Calu3 (cell line): ENCODE measurements around the gene HS3ST6. TPM values are rescaled to one million over a fixed set of nuclear protein-coding genes. Genes with fewer than 3 reads are reported as not detected.
"Not testable (repeated sequence)": the region's sequence is repeated elsewhere in the genome, so short reads cannot be mapped to it uniquely, and the experiment has no call there.

Experiments used
- BruUV-seq: library from RNA; stranded (reverse); fragments of 400-500 nt; replicated peaks from 2 replicates; lab custom pipeline; 2021; lab: Mats Ljungman, UMichigan
- CTCF ChIA-PET: fragments of 300-600 bp; sonication (Branson Sonifier 250); formaldehyde crosslinking; loops from one replicate; lab custom pipeline; 2022; ENCODE audit warnings: antibody characterized with exemption; lab: Charles Lee
- DNase-seq: peaks from one replicate; pipeline ENCODE4 v3.0.0; 2022
- H3K27ac Mint-ChIP-seq: one replicate; pipeline ENCODE4 v1.8.0; 2022; ENCODE audit warnings: mixed read lengths; ENCODE audit not compliant: unreplicated experiment
- H3K27me3 Mint-ChIP-seq: one replicate; pipeline ENCODE4 v1.8.0; 2022; ENCODE audit warnings: mixed read lengths; ENCODE audit not compliant: unreplicated experiment
- H3K36me3 Mint-ChIP-seq: one replicate; pipeline ENCODE4 v1.8.0; 2022; ENCODE audit warnings: mild to moderate bottlenecking, moderate library complexity, mixed read lengths; ENCODE audit not compliant: insufficient read depth, unreplicated experiment
- H3K4me1 Mint-ChIP-seq: one replicate; pipeline ENCODE4 v1.8.0; 2022; ENCODE audit warnings: mild to moderate bottlenecking, low read depth, mixed read lengths; ENCODE audit not compliant: unreplicated experiment
- H3K4me3 Mint-ChIP-seq: one replicate; pipeline ENCODE4 v1.8.0; 2022; ENCODE audit warnings: mild to moderate bottlenecking, low read depth, moderate library complexity, mixed read lengths; ENCODE audit not compliant: unreplicated experiment
- H3K9me3 Mint-ChIP-seq: one replicate; pipeline ENCODE4 v1.8.0; 2022; ENCODE audit warnings: low read depth, mixed read lengths; ENCODE audit not compliant: unreplicated experiment
- intact Hi-C: fragments of 100-400 bp; cut with micrococcal nuclease; formaldehyde crosslinking; loops from one replicate; pipeline ENCODE4 v1.10.0; 2022; ENCODE audit not compliant: unreplicated experiment
- total RNA-seq: library from RNA; stranded (reverse); gene quantifications from 2 replicates; pipeline ENCODE4 v1.2.3, GENCODE V29; 2022
- TF ChIP-seq, protein P1 (sequence below): fragments of 200-600 bp; IDR thresholded peaks from one replicate; pipeline ENCODE4 v1.8.0; 2022; ENCODE audit warnings: antibody characterized with exemption; ENCODE audit not compliant: unreplicated experiment

Gene HS3ST6
- total RNA-seq, 1 experiment from 2014 or later, result not detected

- Mint-ChIP-seq H3K4me3 (no peak overlapping the region), H3K36me3 (peaks cover 35% of the 10 kb centered on the region), H3K4me1 (peaks cover 8% of the 10 kb centered on the region), H3K27me3 (no peaks in the 10 kb centered on the region), H3K27ac (no peak overlapping the region), H3K9me3 (no peaks in the 10 kb centered on the region)
- CTCF ChIA-PET, result interaction anchor here (0.6 to 0.7 kb wide), 3 partner anchors 66 to 113 kb away, joined by 3 to 5 read pairs (median 4); partner anchors contain the start of gene FAHD1
- intact Hi-C loops, result no loop called here
- TF ChIP-seq, protein P1, sequence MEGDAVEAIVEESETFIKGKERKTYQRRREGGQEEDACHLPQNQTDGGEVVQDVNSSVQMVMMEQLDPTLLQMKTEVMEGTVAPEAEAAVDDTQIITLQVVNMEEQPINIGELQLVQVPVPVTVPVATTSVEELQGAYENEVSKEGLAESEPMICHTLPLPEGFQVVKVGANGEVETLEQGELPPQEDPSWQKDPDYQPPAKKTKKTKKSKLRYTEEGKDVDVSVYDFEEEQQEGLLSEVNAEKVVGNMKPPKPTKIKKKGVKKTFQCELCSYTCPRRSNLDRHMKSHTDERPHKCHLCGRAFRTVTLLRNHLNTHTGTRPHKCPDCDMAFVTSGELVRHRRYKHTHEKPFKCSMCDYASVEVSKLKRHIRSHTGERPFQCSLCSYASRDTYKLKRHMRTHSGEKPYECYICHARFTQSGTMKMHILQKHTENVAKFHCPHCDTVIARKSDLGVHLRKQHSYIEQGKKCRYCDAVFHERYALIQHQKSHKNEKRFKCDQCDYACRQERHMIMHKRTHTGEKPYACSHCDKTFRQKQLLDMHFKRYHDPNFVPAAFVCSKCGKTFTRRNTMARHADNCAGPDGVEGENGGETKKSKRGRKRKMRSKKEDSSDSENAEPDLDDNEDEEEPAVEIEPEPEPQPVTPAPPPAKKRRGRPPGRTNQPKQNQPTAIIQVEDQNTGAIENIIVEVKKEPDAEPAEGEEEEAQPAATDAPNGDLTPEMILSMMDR, result no peak
- BruUV-seq, result no TSS peak
- no peak for DNase-seq
Measured at GRCh38 chr16:1940273-1941161, 22.3 kb upstream of the HS3ST6 start.

DNA sequence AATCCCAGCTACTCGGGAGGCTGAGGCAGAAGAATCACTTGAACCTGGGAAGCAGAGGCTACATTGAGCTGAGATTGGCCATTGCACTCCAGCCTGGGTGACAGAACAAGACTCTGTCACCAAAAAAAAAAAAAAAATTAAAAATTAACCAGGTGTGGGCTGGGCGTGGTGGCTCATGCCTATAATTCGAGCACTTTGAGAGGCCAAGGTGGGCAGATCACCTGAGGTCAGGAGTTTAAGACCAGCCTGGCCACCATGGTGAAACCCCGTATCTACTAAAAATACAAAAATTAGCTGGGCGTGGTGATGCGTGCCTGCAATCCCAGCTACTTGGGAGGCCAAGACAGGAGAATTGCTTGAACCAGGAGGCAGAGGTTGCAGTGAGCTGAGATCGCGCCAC is 21.6 kb upstream of the HS3ST6 start:
- DNase-seq, BruUV-seq, H3K4me1 Mint-ChIP-seq, H3K9me3 Mint-ChIP-seq, intact Hi-C loops, H3K4me3 Mint-ChIP-seq, H3K27ac Mint-ChIP-seq, H3K27me3 Mint-ChIP-seq: not testable (repeated sequence)
- CTCF ChIA-PET, result interaction anchor here (0.6 to 0.7 kb wide), 3 partner anchors 66 to 113 kb away, joined by 3 to 5 read pairs (median 4); partner anchors contain the start of gene FAHD1
- peaks cover 35% of the 10 kb centered on the region for H3K36me3 Mint-ChIP-seq

- CTCF ChIA-PET, result no interaction called here
- BruUV-seq, result no TSS peak
- intact Hi-C loops, result no loop called here
- Mint-ChIP-seq H3K36me3 (peaks cover 28% of the 10 kb centered on the region), H3K27ac (no peak overlapping the region), H3K4me1 (peaks cover 8% of the 10 kb centered on the region), H3K4me3 (no peak overlapping the region), H3K27me3 (no peaks in the 10 kb centered on the region), H3K9me3 (no peaks in the 10 kb centered on the region)
- TF ChIP-seq, protein P1, result no peak
- DNase-seq, result no peak
Measured at GRCh38 chr16:1938910-1939309, 20.7 kb upstream of the HS3ST6 start.

DNA sequence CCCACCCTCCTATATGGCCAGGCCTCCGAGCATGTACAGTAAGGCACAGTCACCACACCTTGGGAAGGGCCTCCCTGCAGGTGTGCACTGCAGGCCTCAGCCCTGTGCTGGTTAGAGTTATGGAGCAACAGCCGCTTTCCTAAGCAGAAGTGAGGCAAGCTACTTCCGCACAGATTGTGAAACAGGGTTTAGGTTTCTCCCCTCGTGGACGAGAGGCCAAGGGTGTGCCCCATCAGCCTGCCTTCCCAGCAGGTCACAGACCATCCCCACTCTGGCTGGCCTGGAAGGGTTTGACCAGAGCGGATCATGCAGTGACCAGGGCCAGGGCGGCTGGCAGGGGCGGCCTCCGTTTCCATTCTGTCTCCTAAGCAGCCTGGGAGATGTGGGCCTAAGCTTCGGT is 20.1 kb upstream of the HS3ST6 start:
- H3K9me3 Mint-ChIP-seq, result no peaks in the 10 kb centered on the region
- H3K36me3 Mint-ChIP-seq, result peaks cover 23% of the 10 kb centered on the region
- CTCF ChIA-PET, result no interaction called here
- intact Hi-C loops, result no loop called here
- no peak for DNase-seq
- peaks cover 8% of the 10 kb centered on the region for H3K4me1 Mint-ChIP-seq
- no TSS peak for BruUV-seq
- TF ChIP-seq, protein P1, result no peak
- no peak overlapping the region for H3K4me3 Mint-ChIP-seq
- H3K27ac Mint-ChIP-seq, result no peak overlapping the region
- H3K27me3 Mint-ChIP-seq, result no peaks in the 10 kb centered on the region
